Measurements from ENCODE around the gene ZFP36L1.

ZFP36L1 gene

DNA sequence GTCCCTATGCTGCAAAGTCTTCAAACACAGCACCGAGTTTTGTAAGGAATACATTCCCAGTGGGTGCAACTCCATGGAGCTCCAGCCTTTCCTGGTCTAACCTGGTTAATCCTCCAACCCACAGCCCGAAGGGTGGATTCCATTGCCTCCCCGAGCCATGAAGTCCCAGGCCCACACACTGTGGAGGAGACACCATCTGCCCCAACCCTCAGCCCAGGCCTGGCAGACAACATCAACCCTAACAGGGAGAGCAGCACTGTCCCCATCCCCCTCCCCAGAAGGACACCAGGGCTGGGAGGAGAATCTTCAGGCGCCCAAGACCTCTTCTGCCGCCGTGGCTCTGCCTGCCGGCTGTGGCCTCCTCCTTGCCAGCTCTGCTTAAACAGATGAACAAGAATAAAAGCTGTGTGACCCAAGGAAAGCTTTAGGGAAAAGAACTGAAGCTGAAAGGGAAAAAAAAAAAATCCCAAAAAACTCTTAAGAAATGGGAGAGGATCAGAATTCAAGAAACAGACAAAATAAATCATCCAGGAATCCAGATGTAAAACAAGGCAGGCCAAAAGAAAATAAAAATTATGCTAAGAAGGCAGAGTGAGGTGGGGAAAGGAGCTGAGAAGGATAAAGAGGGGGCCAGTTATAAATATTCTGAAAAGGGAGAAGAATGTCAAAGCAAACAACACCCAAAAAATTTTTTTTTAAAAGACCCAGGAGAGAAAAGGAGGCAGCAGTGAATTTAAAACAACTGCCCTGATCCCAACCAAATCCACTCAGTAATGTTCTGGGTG is 16.0 kb upstream of the ZFP36L1 start:
- DNase-seq (ENCODE audit: extremely low spot score), result peak; percentile 3
- CTCF ChIA-PET, result interaction anchor here (0.5 kb wide), 1 partner anchor 391 kb away, joined by 4 read pairs; no protein-coding TSS in a partner anchor
- POLR2A ChIA-PET, result interaction anchor here (1.1 kb wide), 1 partner anchor 13 kb away, joined by 4 read pairs; no protein-coding TSS in a partner anchor
- TF ChIP-seq ARNT (IDR thresholded peaks at IDR 0.05), result no peak
- TF ChIP-seq CTBP1 (IDR thresholded peaks at IDR 0.05; ENCODE audit: borderline replicate concordance), result no peak
- TF ChIP-seq BHLHE40 (IDR thresholded peaks at IDR 0.05; ENCODE audit: borderline replicate concordance), result no peak
- no peak for TF ChIP-seq FOXK2 (IDR thresholded peaks at IDR 0.05)
- TF ChIP-seq FOXM1 (IDR thresholded peaks at IDR 0.05; ENCODE audit: borderline replicate concordance), result no peak
- TF ChIP-seq SP1 (IDR thresholded peaks at IDR 0.05), result no peak
- TF ChIP-seq NFRKB (IDR thresholded peaks at IDR 0.05), result no peak
- TF ChIP-seq FOXA1 (IDR thresholded peaks at IDR 0.05), result no peak
- no peak for TF ChIP-seq ZNF384 (IDR thresholded peaks at IDR 0.05)

DNA sequence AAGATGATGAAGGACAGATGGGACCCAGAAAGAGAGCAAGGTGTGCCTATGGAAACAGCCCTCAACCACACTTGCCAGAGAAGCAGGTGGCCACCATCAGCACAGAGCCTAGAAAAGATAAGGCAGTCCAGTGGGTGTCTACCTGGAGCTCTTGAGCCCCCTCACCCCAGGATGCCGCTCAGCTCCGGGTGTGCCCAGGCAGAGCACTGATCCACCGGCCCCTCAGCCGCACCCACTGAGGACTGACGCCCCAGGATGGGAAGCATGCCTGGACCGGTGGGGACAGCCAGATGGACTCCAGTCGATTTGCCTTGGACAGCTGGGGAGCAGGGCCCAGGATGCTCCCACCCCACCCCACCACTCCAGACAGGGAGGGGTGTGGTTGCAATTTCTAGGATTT is 15.1 kb upstream of the ZFP36L1 start:
- TF ChIP-seq ARNT (IDR thresholded peaks at IDR 0.05), result no peak
- TF ChIP-seq L3MBTL2 (conservative IDR thresholded peaks at IDR 0.05), result no peak
- TF ChIP-seq HDGF (IDR thresholded peaks at IDR 0.05; ENCODE audit: borderline replicate concordance), result no peak
- TF ChIP-seq SUZ12 (IDR thresholded peaks at IDR 0.05), result no peak
- TF ChIP-seq ZNF384 (IDR thresholded peaks at IDR 0.05), result no peak
- no peak for TF ChIP-seq TARDBP (IDR thresholded peaks at IDR 0.05)
- TF ChIP-seq NFRKB (IDR thresholded peaks at IDR 0.05), result no peak
- no peak for TF ChIP-seq CTBP1 (IDR thresholded peaks at IDR 0.05; ENCODE audit: borderline replicate concordance)
- TF ChIP-seq FOXM1 (IDR thresholded peaks at IDR 0.05; ENCODE audit: borderline replicate concordance), result no peak
- DNase-seq (ENCODE audit: extremely low spot score), result peak; percentile 1
- ChIA-PET POLR2A (interaction anchor here (2.0 kb wide), 2 partner anchors 8 to 12 kb away, joined by 6 to 10 read pairs; no protein-coding TSS in a partner anchor), CTCF (no interaction called here)

DNA sequence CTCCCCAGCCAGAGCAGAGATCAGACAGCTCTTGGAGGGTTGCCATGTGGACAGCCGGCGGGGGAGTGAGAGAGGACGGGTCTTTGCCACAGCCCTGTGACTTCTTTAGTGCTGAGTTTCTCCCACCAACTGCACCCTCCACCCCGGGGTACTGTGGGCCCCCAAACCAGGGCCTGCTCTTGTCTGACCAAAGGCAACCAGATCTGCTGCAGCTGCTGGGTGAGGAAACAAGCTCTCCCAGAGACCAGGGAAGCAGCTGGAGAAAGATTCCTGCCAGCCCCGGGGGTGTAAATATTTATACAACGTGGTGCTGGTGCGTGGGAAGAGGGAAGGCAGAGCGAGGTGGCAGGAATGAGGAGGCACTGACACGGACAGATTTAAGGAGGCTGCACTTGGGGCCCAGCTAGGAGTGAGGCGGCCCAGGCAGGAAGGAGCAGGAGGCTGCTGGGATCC is 14.3 kb upstream of the ZFP36L1 start:
- POLR2A ChIA-PET, result interaction anchor here (0.7 to 2.0 kb wide), 3 partner anchors 9 to 13 kb away, joined by 3 to 10 read pairs (median 6); no protein-coding TSS in a partner anchor
- peak; percentile 4 for DNase-seq (ENCODE audit: extremely low spot score)
- CTCF ChIA-PET, result no interaction called here
- no peak for TF ChIP-seq ELF4 (IDR thresholded peaks at IDR 0.05)
- TF ChIP-seq FOXA1 (IDR thresholded peaks at IDR 0.05), result no peak
- no peak for TF ChIP-seq FOXM1 (IDR thresholded peaks at IDR 0.05; ENCODE audit: borderline replicate concordance)
- no peak for TF ChIP-seq TARDBP (IDR thresholded peaks at IDR 0.05)
- no peak for TF ChIP-seq HDGF (IDR thresholded peaks at IDR 0.05; ENCODE audit: borderline replicate concordance)
- no peak for TF ChIP-seq LEF1 (IDR thresholded peaks at IDR 0.05; ENCODE audit: borderline replicate concordance)
- TF ChIP-seq, protein P1, sequence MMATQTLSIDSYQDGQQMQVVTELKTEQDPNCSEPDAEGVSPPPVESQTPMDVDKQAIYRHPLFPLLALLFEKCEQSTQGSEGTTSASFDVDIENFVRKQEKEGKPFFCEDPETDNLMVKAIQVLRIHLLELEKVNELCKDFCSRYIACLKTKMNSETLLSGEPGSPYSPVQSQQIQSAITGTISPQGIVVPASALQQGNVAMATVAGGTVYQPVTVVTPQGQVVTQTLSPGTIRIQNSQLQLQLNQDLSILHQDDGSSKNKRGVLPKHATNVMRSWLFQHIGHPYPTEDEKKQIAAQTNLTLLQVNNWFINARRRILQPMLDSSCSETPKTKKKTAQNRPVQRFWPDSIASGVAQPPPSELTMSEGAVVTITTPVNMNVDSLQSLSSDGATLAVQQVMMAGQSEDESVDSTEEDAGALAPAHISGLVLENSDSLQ (IDR thresholded peaks at IDR 0.05), result no peak
- TF ChIP-seq FOXK2 (IDR thresholded peaks at IDR 0.05), result no peak
- no peak for TF ChIP-seq NFRKB (IDR thresholded peaks at IDR 0.05)
- TF ChIP-seq SP1 (IDR thresholded peaks at IDR 0.05), result no peak

DNA sequence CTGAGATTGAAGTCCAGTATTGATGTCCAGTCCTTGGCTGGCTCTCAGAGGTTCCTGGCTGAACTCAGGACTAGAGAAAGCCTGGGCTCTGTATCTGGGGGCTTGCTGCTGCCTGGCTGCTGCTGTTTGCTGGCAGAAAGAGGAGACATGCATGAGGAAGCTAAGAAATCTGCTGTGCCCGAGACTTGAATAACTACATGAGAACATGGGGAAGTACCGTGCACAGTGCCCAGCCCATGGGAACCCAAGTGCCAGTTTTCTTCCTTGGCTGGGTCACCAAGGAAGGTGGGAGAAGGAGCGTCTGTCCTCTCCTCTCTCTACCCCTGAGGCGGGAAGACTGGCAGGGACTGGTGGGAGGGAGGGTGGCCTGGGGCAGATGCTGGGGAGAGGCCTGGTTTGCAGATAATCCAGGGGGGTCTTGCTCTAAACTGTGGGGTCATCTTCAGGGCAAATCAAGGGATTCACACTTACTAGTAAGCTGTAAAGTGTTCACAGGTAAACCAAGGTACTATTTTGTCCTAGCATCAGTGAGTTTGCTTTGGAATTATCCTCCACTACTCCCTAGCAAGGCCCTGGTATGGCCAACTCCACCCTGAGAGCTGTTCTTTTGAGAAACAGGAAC is 13.8 kb upstream of the ZFP36L1 start:
- DNase-seq (ENCODE audit: extremely low spot score), result no peak
- ChIA-PET POLR2A (interaction anchor here (0.7 to 2.0 kb wide), 3 partner anchors 10 to 12 kb away, joined by 3 to 10 read pairs (median 6); no protein-coding TSS in a partner anchor), CTCF (no interaction called here)
- no peak for TF ChIP-seq ARNT (IDR thresholded peaks at IDR 0.05)
- TF ChIP-seq NFRKB (IDR thresholded peaks at IDR 0.05), result no peak
- TF ChIP-seq, protein P1 (IDR thresholded peaks at IDR 0.05), result no peak
- TF ChIP-seq ZNF384 (IDR thresholded peaks at IDR 0.05), result no peak
- no peak for TF ChIP-seq FOXM1 (IDR thresholded peaks at IDR 0.05; ENCODE audit: borderline replicate concordance)
- TF ChIP-seq L3MBTL2 (conservative IDR thresholded peaks at IDR 0.05), result no peak
- TF ChIP-seq TARDBP (IDR thresholded peaks at IDR 0.05), result no peak
- TF ChIP-seq CTBP1 (IDR thresholded peaks at IDR 0.05; ENCODE audit: borderline replicate concordance), result no peak
- TF ChIP-seq LEF1 (IDR thresholded peaks at IDR 0.05; ENCODE audit: borderline replicate concordance), result no peak
- TF ChIP-seq FOXA1 (IDR thresholded peaks at IDR 0.05), result no peak
- no peak for TF ChIP-seq ELF4 (IDR thresholded peaks at IDR 0.05)
- no peak for TF ChIP-seq SUZ12 (IDR thresholded peaks at IDR 0.05)
- TF ChIP-seq FOXK2 (IDR thresholded peaks at IDR 0.05), result no peak
- TF ChIP-seq SP1 (IDR thresholded peaks at IDR 0.05), result no peak
- TF ChIP-seq BHLHE40 (IDR thresholded peaks at IDR 0.05; ENCODE audit: borderline replicate concordance), result no peak
- no peak for TF ChIP-seq HDGF (IDR thresholded peaks at IDR 0.05; ENCODE audit: borderline replicate concordance)

DNA sequence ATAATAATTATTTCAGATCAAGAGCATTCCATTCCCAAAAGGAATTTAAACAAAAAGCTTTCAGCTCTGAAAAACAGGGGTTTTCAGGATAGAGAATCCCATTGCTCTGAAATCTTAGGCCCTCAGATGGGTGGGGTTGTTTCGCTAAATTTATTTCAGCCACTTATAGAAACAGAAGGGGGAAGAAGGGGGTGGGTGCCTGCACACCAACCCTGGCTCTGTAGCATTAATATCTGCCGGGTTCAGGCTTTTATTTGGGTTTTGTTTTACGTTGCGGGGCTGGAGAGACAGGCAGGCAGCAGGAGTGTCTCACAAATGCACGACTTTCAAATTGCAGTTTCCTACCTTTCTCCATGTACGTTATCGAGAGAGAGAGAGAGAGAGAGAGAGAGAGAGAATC is 12.5 kb upstream of the ZFP36L1 start:
- POLR2A ChIA-PET, result interaction anchor here (3.4 kb wide), 1 partner anchor 10 kb away, joined by 8 read pairs; no protein-coding TSS in a partner anchor

More for the DNA sequence above, 12.5 kb upstream of the ZFP36L1 start:
- no peak for DNase-seq (ENCODE audit: extremely low spot score)
- TF ChIP-seq BHLHE40 (IDR thresholded peaks at IDR 0.05; ENCODE audit: borderline replicate concordance) (no peak), ELF4 (IDR thresholded peaks at IDR 0.05) (no peak), ARNT (IDR thresholded peaks at IDR 0.05) (no peak), LEF1 (IDR thresholded peaks at IDR 0.05; ENCODE audit: borderline replicate concordance) (no peak), L3MBTL2 (conservative IDR thresholded peaks at IDR 0.05) (no peak), FOXA1 (IDR thresholded peaks at IDR 0.05) (no peak), HDGF (IDR thresholded peaks at IDR 0.05; ENCODE audit: borderline replicate concordance) (no peak), SP1 (IDR thresholded peaks at IDR 0.05) (no peak), NFRKB (IDR thresholded peaks at IDR 0.05) (no peak), SUZ12 (IDR thresholded peaks at IDR 0.05) (no peak), TARDBP (IDR thresholded peaks at IDR 0.05) (no peak), CTBP1 (IDR thresholded peaks at IDR 0.05; ENCODE audit: borderline replicate concordance) (no peak), FOXM1 (IDR thresholded peaks at IDR 0.05; ENCODE audit: borderline replicate concordance) (no peak), ZNF384 (IDR thresholded peaks at IDR 0.05) (no peak), FOXK2 (IDR thresholded peaks at IDR 0.05) (no peak)
- TF ChIP-seq, protein P1 (IDR thresholded peaks at IDR 0.05), result no peak
- CTCF ChIA-PET, result no interaction called here

All from HEK293T (cell line).